Body of pancreas (tissue), 4 donors: Measurements from ENCODE around the gene MPP3.

Experiments
- POLR2A ChIP-seq, 3 donors: fragments of 450-650 bp; IDR thresholded peaks; one replicate each; pipeline ENCODE4 v1.6.1; 2016; ENCODE audit warnings: antibody characterized with exemption in 3 of 3, mild to moderate bottlenecking in 2 of 3
- TF ChIP-seq, protein P1 (sequence below), 7 experiments: fragments of 450-650 bp in 4 of 7; fragments of 200-600 bp in 3 of 7; sonication (generic) in 3 of 7; IDR thresholded peaks; one replicate each; pipeline ENCODE4 v1.5.1; 2016 to 2019; ENCODE audit warnings: antibody characterized with exemption in 7 of 7

DNA sequence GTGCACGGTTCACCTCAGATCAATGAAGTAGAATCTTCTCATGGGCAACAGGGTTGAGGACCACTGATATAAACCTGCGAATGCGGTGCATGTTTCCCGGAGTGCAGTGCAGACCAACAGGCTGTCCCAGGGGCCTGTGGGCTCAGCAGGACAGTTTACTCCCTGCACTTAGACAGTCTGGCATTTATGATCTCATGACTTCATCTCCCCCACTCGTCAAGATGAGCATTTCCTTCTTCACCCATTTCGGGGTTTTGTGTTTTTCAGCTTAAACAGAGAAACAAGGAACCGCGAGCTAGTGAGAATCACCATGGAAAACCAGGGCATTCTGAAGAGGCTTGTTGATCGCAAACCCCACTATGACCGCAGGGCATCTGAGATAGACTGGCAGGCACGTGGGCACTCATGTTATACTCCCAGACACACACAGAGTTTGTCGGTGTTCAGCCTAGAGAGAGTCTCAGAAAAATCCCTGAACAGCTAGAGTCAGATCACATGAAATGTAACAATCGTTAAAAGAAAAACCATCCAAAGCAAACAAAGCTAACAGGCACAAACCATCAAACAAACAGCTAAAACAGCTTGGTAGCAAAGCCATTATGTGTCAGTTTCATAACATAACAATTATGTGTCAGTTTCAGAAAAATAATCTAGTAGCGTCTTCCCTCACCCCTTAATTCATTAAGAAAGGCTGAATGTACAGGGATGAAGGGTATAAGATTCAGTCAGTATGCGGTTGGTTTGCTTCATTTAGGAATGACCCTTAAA is 49.8 kb downstream of the MPP3 start:
- TF ChIP-seq, protein P1, sequence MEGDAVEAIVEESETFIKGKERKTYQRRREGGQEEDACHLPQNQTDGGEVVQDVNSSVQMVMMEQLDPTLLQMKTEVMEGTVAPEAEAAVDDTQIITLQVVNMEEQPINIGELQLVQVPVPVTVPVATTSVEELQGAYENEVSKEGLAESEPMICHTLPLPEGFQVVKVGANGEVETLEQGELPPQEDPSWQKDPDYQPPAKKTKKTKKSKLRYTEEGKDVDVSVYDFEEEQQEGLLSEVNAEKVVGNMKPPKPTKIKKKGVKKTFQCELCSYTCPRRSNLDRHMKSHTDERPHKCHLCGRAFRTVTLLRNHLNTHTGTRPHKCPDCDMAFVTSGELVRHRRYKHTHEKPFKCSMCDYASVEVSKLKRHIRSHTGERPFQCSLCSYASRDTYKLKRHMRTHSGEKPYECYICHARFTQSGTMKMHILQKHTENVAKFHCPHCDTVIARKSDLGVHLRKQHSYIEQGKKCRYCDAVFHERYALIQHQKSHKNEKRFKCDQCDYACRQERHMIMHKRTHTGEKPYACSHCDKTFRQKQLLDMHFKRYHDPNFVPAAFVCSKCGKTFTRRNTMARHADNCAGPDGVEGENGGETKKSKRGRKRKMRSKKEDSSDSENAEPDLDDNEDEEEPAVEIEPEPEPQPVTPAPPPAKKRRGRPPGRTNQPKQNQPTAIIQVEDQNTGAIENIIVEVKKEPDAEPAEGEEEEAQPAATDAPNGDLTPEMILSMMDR (IDR thresholded peaks at IDR 0.05) = no peak
- TF ChIP-seq POLR2A (IDR thresholded peaks at IDR 0.05) = no peak
